Upper lobe of right lung (tissue), 1 donor: ENCODE results near the gene ADGRE1. TPM values are rescaled to one million over a fixed set of nuclear protein-coding genes. Genes with fewer than 3 reads are reported as not detected.

Experiments
- ATAC-seq: fragments of 200-7000 bp; cut with Tn5 transposase; one replicate; pipeline ENCODE4 v1.9.1; 2020; ENCODE audit warnings: mild to moderate bottlenecking, moderate library complexity
- DNase-seq: peaks from one replicate; pipeline ENCODE4 v3.0.0-alpha.2; 2020
- H3K27ac ChIP-seq: fragments of 200-600 bp; one replicate; pipeline ENCODE4 v1.8.0; 2022
- H3K27me3 ChIP-seq: fragments of 200-600 bp; one replicate; pipeline ENCODE4 v1.8.0; 2022; ENCODE audit warnings: mild to moderate bottlenecking
- H3K36me3 ChIP-seq: fragments of 200-600 bp; one replicate; pipeline ENCODE4 v1.8.0; 2022
- H3K4me1 ChIP-seq: fragments of 200-600 bp; one replicate; pipeline ENCODE4 v1.8.0; 2022
- H3K4me3 ChIP-seq: fragments of 200-600 bp; one replicate; pipeline ENCODE4 v1.8.0; 2022; ENCODE audit warnings: mild to moderate bottlenecking
- H3K9me3 ChIP-seq: fragments of 200-600 bp; one replicate; pipeline ENCODE4 v1.8.0; 2022
- intact Hi-C: fragments of 100-400 bp; cut with DNase I; formaldehyde crosslinking; loops from one replicate; pipeline ENCODE4 v1.11.0; 2022
- total RNA-seq: library from RNA; stranded (reverse); fragmentation: NEBNext Ultra II Directional; extraction: Animal tissue kit (Norgen Biotek cat#: 25700); gene quantifications from one replicate; pipeline ENCODE4 v1.2.1, GENCODE V29; 2021
- TF ChIP-seq, protein P1 (sequence below): fragments of 200-600 bp; IDR thresholded peaks from one replicate; pipeline ENCODE4 v1.8.0; 2022; ENCODE audit warnings: antibody characterized with exemption
- donor health status: DM: no; HTN: yes; CAD: no; lungs with severe emphysema.

Gene ADGRE1
- total RNA-seq, 1 donor from 2014 or later: 1.8 TPM

GRCh38 chr19:6970443-6970842, 83.1 kb downstream of the ADGRE1 start:
- Histone ChIP-seq H3K27ac (peak overlapping the region; percentile 47), H3K4me3 (no peak overlapping the region), H3K36me3 (no peaks in the 10 kb centered on the region), H3K4me1 (no peaks in the 10 kb centered on the region), H3K9me3 (no peaks in the 10 kb centered on the region), H3K27me3 (no peaks in the 10 kb centered on the region)
- TF ChIP-seq, protein P1, sequence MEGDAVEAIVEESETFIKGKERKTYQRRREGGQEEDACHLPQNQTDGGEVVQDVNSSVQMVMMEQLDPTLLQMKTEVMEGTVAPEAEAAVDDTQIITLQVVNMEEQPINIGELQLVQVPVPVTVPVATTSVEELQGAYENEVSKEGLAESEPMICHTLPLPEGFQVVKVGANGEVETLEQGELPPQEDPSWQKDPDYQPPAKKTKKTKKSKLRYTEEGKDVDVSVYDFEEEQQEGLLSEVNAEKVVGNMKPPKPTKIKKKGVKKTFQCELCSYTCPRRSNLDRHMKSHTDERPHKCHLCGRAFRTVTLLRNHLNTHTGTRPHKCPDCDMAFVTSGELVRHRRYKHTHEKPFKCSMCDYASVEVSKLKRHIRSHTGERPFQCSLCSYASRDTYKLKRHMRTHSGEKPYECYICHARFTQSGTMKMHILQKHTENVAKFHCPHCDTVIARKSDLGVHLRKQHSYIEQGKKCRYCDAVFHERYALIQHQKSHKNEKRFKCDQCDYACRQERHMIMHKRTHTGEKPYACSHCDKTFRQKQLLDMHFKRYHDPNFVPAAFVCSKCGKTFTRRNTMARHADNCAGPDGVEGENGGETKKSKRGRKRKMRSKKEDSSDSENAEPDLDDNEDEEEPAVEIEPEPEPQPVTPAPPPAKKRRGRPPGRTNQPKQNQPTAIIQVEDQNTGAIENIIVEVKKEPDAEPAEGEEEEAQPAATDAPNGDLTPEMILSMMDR: no peak
- intact Hi-C loops: no loop called here
- ATAC-seq (peak; percentile 76), DNase-seq (no peak)

- Histone ChIP-seq H3K4me3 (no peak overlapping the region), H3K4me1 (no peaks in the 10 kb centered on the region), H3K27ac (no peak overlapping the region), H3K9me3 (no peaks in the 10 kb centered on the region), H3K27me3 (no peaks in the 10 kb centered on the region), H3K36me3 (no peaks in the 10 kb centered on the region)
- ATAC-seq (no peak), DNase-seq (no peak)
- TF ChIP-seq, protein P1: no peak
- intact Hi-C loops: no loop called here
Observed at GRCh38 chr19:6971366-6971765, 84.0 kb downstream of the ADGRE1 start.

GRCh38 chr19:6976197-6976596, 88.8 kb downstream of the ADGRE1 start:
- DNase-seq (no peak), ATAC-seq (no peak)
- Histone ChIP-seq H3K9me3 (peaks cover 8% of the 10 kb centered on the region), H3K36me3 (no peaks in the 10 kb centered on the region), H3K4me1 (no peaks in the 10 kb centered on the region), H3K27ac (no peak overlapping the region), H3K4me3 (no peak overlapping the region), H3K27me3 (no peaks in the 10 kb centered on the region)
- intact Hi-C loops: no loop called here
- TF ChIP-seq, protein P1: no peak

DNA sequence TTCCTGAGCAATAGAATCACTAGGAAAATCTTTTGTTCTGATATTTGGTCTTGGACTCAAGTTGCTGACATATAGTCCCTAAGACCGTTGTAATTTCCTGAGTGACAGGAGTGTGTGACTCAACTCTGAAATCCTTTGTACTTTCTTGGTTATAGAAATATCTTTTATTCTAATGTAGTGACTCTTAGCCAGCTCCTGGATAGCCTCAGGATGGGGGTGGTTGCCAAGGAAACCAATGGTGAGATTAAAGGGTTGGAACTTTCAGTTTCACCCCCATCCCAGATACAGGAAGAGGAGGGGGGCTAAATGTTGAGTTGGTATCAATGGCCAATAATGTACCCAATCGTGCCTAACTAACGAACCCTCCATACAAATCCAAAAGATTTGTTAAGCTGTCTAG, 92.0 kb downstream of the ADGRE1 start:
- ATAC-seq (no peak), DNase-seq (no peak)
- Histone ChIP-seq H3K9me3 (peaks cover 16% of the 10 kb centered on the region), H3K4me3 (no peak overlapping the region), H3K27me3 (no peaks in the 10 kb centered on the region), H3K27ac (no peak overlapping the region), H3K36me3 (no peaks in the 10 kb centered on the region), H3K4me1 (no peaks in the 10 kb centered on the region)
- intact Hi-C loops: no loop called here
- TF ChIP-seq, protein P1: no peak

DNA sequence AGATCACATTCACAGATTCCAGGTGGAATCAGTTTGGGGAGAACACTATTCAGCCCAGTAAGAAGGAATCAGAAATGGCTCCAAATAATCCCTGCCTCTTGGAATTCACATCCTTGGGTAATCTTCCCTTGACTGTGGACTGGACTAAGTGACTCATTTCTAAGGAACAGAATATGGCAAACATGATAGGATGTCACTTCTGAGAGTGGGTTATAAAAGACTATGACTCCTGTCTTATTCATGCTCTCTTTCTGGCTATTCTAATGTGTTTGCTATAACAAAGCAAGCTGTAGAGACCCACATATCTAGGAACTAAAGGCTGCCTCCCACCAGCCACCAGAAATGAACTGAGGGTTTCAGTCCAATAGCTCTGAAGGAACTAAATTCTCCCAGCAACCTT, 96.1 kb downstream of the ADGRE1 start:
- no peaks in the 10 kb centered on the region for H3K36me3 ChIP-seq
- intact Hi-C loops: no loop called here
- no peaks in the 10 kb centered on the region for H3K4me1 ChIP-seq
- TF ChIP-seq, protein P1: no peak
- peaks cover 8% of the 10 kb centered on the region for H3K9me3 ChIP-seq
- no peak for ATAC-seq
- H3K4me3 ChIP-seq: no peak overlapping the region
- H3K27me3 ChIP-seq: no peaks in the 10 kb centered on the region
- no peak overlapping the region for H3K27ac ChIP-seq
- no peak for DNase-seq

DNA sequence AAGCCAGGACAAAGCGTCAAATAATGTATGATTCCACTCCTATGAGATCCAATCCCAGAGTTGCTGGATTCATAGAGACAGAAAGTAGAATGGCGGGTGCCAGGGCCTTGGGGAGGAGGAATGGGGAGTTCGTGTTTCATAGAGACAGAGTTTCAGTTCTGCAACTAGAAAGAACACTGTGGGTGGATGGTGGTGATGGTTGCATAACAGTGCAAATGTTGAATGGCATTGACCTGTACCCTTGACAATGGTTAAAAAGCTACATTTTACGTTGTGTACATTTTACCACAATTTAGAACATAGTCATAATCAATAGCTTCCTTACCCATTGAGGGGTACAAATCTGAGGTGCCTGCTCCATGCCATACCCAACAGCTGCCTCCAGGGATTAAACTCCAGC, 100.5 kb downstream of the ADGRE1 start:
- H3K27ac ChIP-seq: no peak overlapping the region
- ATAC-seq (peak; percentile 93), DNase-seq (no peak)
- no peaks in the 10 kb centered on the region for H3K36me3 ChIP-seq
- TF ChIP-seq, protein P1: no peak
- no peak overlapping the region for H3K4me3 ChIP-seq
- no peaks in the 10 kb centered on the region for H3K27me3 ChIP-seq
- H3K4me1 ChIP-seq: no peaks in the 10 kb centered on the region
- H3K9me3 ChIP-seq: peaks cover 8% of the 10 kb centered on the region
- intact Hi-C loops: no loop called here
